A172 (cell line): ENCODE data around the gene DLST. TPM values are rescaled to one million over a fixed set of nuclear protein-coding genes. Genes with fewer than 3 reads are reported as not detected.

Experiments used
- DNase-seq: peaks from one replicate; pipeline ENCODE4 v3.0.0-alpha.2; 2015; ENCODE audit warnings: low spot score
- total RNA-seq: library from RNA; depleted of rRNA; stranded (reverse); fragments of >200 nt; shearing (Covaris generic); gene quantifications from 2 replicates; pipeline ENCODE4 v1.2.3, GENCODE V29; 2014; rRNA removed

DLST gene
- total RNA-seq = 17.3 and 26.5 TPM in 2 replicates

DNA sequence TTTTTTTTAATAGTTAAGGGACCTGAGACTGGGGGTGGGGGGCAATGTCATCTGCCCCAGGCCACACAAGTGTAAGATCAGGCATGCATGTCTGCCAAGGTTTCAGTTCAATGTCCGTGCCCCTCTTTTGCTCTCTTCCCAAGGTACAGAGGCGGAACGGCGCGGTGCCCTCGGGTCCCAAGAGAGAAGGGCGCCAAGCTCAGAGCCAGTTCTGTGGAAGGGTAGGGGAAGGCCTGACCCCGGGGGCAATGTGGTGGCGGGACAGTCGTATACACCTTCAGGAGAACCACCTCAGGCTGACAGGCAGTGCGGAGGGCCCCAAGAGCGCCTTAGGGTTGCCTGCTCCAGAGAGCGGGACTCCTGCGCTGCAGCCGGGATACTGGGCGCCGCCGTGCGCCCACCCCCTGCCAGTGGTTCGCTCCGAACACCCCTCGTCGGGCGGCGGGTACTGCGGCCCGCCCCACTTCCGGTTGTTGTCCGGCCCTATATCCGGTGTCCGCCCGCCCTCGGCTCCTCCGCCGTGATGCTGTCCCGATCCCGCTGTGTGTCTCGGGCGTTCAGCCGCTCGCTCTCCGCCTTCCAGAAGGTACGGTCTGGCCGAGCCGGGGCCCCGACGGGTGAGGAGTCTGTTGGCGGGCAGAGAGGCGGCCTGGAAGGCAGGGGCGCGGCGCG is at the start of gene DLST:
Gene DLST (plus strand): TSS at position 486 of the 672 bp plus-strand sequence. CDS start 38 bp downstream, at position 524.
- DNase-seq = peak; percentile 56

- DNase-seq = no peak
Observed at GRCh38 chr14:74832849-74833248, 48.9 kb upstream of the DLST start.

GRCh38 chr14:74834692-74835392 is 46.9 kb upstream of the DLST start:
- no peak for DNase-seq

GRCh38 chr14:74835645-74836250 is 46.0 kb upstream of the DLST start:
- DNase-seq = no peak

DNA sequence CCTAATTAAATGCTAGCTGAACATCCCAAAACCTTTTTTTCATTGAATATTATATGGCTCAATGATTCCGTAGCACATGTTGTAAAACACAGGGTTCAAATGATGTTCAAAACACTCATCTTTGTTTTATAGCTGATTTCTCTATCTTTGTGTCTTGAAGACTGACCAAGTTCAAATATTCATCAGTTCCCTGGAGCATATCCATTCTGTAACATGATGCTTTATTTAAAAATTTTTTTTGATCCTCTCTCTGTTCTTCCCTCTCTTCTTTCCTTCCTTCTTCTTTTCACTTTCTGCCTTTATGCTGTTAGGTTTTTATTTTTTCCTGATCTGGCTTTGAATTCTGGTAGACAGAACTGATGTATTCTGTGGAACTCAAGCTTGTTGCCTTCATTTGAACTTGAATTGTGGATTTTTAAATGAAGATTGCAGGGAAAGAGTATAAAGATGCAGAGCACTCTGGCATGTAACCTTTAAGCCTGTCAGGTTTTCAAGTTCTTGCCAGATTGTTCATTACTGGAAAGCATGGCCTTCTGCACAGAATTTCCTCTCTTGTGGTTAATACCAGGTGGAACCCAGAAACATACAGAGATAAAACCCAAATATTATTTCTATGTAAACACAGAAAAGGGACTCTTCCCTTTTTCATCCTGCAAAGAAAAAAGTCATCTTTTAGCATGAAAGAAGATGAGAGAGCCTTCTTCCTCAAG is 45.3 kb upstream of the DLST start:
- DNase-seq = no peak

DNA sequence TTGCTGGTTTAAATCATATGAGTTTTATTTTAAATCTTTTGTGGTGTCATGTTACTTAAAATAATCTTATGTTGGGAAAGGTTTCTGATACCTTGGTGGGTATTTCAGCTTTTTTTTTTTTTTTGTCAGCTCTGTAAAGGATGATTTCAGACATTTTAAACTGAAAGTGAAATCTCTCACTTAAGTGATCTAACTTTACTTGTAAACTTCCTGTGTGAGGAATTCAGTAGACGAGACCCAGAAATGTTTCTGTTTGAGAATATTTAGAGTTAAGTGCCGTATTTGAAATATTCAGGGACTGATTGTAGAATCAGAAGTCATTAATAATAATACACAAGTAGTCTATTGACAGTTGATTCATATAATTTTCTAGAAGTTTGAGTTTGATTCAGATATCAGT is 43.5 kb upstream of the DLST start:
- no peak for DNase-seq

- no peak for DNase-seq
Observed at GRCh38 chr14:74840603-74841030, 41.1 kb upstream of the DLST start.

DNA sequence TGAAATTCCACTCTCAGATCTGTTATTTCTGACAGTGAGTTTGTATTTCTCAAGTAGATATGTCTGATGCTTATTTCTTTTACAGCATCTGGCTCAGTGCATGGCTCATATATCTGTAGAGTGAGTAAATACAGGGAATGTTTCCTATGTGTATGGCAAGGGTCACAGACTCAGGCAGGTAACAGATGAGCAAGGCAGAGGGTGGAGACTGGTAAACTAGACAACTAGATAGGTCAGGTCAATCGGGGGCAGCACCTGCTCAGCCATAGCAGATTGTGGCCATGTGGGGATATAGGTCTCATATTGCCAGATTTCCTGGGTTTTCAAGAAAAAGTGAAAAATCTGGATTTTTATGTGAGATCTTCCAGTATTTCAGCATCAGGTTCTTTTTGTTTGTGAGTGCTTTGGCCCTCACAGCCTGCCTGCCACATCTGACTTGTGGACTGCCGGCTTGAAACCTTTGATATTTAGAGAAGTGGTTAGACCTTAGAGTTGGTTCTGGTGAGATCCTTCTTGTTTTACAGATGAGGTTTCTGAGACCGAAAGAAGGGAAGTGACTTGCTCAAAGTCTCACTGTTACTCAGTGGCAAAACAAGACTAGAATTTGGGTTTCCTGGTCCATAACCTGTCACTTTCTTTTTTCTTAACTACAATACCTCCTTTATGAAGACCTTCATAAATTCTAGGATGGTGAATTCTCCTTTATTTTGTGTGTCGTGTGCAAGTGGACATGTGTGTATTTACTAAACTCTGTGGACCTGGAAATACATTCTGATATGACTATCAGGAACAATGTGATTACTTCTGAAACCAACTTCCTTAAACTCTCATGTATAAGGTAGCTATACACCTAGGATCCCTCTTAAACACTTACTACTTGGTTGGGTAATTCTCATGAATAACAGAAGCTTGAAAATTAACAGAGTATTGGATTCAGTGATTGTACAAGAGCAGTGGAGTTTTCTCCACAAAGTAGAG is 40.2 kb upstream of the DLST start:
- DNase-seq = no peak

DNA sequence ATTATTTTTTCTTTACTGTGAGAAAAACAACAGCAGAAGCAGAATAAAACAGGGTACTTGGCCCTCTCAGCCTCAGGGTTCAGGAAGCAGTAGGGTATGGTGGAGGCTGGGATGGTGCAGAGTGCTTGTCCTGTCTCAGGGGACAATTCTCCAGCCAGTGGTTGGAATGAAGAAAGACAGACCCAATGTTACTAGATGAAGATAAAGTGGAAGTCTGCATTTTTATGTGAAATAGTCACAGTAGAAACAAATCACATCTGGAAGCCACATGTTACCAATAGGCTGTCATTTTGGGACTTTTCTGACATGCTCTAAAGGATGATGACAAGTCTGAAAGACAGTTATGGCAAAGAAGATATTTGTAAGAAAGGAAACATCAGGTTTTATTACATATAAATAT is 38.1 kb upstream of the DLST start:
- DNase-seq = no peak

DNA sequence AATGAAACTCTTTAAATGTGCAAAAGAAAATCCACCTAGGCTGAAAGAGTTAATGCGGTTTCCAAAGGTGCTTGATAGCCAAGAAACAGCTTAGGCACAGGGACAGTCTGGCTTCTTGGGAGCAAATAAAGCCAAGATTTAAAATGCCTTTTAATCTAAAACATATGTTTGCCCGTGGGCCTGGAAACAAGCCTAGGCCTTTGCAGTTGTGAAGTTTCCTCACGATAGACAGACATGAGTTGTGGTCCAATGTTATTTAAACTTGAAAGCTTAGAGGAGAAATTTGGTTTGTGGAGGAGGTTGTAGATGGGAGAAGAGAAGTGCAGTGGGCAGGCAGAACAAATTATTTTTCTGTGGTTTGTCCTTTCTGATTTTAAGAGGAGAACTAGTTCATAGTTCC is 35.5 kb upstream of the DLST start:
- no peak for DNase-seq

GRCh38 chr14:74846968-74847665 is 34.6 kb upstream of the DLST start:
- peak; percentile 5 for DNase-seq

DNA sequence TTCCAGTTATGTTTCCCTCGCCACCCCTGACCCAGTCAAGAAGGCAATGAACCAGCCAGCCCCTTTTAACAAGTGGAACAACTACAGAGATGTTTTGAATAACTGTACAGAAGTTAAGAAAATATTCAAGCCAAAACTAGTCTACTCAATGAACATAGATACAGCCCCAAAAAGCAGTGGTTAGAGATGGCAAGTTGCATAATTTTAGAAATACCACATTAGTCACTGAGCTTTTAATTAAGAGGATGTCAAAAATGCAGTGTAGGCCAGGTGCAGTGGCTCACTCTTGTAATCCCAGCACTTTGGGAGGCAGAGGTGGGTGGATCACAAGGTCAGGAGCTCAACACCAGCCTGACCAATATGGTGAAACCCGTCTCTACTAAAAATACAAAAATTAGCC is 32.9 kb upstream of the DLST start:
- no peak for DNase-seq

DNA sequence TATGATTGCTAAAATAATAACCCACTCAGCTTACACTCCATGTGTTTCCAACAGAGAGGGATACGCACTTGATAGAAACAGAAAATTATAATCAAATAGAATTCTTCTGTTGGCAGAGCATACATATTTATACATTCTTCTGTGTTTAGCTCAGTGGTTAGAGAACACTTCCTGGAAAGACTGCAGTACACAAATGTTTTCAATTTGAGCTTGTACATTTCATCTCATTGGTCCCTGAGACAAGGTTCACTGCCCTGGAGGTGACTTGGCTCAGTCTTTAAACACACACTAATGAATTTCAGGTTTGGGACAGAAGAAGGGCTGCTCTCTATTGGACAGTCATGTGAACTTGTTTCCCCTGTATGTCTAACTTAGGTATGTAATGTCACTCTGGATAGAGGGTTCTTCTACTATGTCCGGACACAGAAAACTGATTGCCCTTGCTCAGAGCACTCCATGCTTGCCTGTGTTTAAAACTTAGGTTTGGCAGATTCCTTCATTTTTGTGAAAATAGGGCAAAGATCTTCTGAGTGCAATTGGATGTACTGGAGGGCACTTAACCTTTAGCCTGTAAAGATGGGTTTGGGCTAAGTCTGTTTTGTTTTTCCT is 28.7 kb upstream of the DLST start:
- no peak for DNase-seq

- DNase-seq = no peak
Observed at GRCh38 chr14:74853581-74853980, 28.1 kb upstream of the DLST start.

DNA sequence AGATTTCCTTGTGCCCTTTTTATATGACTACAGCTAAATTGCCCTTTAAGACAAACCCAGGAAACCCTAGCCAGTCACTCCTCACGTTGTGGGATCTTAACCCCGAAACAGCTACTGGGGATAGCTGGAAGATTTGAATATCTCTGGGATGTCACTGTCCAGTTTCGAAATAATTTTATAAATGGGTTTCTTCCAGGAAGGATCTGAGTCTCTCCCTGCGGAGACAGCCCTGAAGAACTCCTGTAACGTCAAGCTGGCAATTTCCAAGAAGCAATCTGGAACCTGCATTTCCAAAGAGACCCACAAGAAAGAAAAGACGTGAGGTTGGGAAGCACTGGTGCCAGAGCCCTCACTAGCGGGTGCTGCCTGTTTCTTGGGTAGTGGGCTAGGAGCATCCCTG is 26.7 kb upstream of the DLST start:
- DNase-seq = no peak

- no peak for DNase-seq
Observed at GRCh38 chr14:74855945-74856344, 25.8 kb upstream of the DLST start.

DNA sequence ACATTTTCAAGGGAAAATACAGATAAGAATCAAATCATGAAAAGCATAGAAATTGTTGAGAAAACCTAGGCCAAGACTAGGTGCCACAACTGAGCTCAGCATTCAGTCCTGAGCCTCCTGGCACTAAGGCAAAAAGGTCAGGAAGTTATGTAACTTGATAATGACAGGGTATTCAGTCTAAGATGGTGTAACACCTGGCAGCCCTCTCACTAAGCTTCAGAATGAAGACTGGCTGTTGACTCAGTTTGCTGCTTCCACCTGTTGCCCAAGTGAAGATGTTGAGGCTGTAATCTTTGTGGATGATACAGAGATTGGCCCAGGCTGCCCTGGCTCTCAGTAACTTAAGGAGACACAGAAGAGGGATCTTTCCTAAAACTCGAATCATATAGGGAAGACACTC is 25.4 kb upstream of the DLST start:
- DNase-seq = no peak

GRCh38 chr14:74858022-74858421 is 23.7 kb upstream of the DLST start:
- no peak for DNase-seq

DNA sequence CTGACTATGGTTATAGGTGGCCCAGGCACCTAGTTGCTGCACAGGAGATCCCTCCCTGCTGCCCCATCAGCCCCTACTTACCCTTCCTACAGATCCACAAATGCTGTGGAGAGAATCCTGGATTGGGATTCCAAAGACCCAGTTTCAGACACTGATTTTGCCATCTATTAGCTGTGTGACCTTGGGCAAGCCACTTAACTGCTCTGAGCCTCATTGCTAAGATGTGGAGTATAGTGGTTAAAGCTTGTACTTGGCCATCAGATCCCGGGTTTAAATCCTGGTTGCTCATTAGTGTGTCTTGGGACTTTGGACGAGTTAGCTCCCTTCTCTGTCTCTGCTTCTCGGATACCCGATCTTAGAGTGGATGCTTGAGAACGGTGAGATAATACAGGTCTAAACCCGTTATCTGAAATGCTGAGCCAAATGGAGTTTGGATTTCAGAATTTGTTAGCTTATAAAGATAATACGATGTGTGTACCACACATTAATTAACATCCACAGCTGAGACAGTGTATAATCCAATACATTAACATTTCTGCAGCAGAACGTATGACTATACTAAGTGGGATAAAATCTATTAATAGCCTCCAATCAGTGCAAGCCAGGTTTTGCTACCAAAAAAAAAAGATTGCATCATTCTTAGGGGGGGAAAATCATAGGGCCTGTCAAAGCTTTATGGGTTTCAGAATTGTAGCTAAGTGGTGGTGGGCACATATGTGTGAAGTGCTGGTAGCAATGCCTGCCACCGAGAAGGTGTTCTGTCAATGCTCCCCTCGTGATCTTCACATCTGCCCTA is 21.8 kb upstream of the DLST start:
- no peak for DNase-seq
